Lung (tissue), 12 donors: Measurements from ENCODE around the gene TNFRSF12A. TPM values are rescaled to one million over a fixed set of nuclear protein-coding genes. Genes with fewer than 3 reads are reported as not detected.
A peak's percentile ranks its signal among the peaks of the same experiment; 100 is the strongest.

Source experiments
- ATAC-seq: fragments of 200-7000 bp; cut with Tn5 transposase; one replicate; pipeline ENCODE4 v1.9.1; 2020; ENCODE audit warnings: moderate number of reproducible peaks; ENCODE audit not compliant: insufficient read depth, low FRiP score
- DNase-seq, 3 donors: peaks; one replicate each; pipeline ENCODE4 v3.0.0-alpha.2; 2013 to 2017
- H3K27ac ChIP-seq, 2 donors: one replicate each; pipeline ENCODE4 v1.5.1; 2013; ENCODE audit warnings: mild to moderate bottlenecking in 2 of 2, moderate library complexity in 2 of 2, control low read depth in 1 of 2, inconsistent platforms in 1 of 2, low read depth in 1 of 2, low read length in 1 of 2
- H3K27me3 ChIP-seq, 3 donors: one replicate each; pipeline ENCODE4 v1.5.1; 2013; ENCODE audit warnings: low read length in 2 of 3; ENCODE audit not compliant: control insufficient read depth in 3 of 3, insufficient read depth in 3 of 3
- H3K36me3 ChIP-seq, 4 donors: one replicate each; pipeline ENCODE4 v1.5.1; 2013; ENCODE audit warnings: low read length in 4 of 4, mild to moderate bottlenecking in 1 of 4, moderate library complexity in 1 of 4; ENCODE audit not compliant: control insufficient read depth in 4 of 4, insufficient read depth in 4 of 4
- H3K4me1 ChIP-seq, 5 donors: one replicate each; pipeline ENCODE4 v1.5.1; 2013; ENCODE audit warnings: low read length in 5 of 5, mild to moderate bottlenecking in 2 of 5, moderate library complexity in 1 of 5; ENCODE audit not compliant: control insufficient read depth in 5 of 5, insufficient read depth in 5 of 5
- H3K4me3 ChIP-seq: one replicate; pipeline ENCODE4 v1.5.1; 2013; ENCODE audit warnings: mild to moderate bottlenecking, control low read depth, moderate library complexity
- H3K9ac ChIP-seq, 2 donors: one replicate each; pipeline ENCODE4 v1.5.1; 2013; ENCODE audit warnings: low read length in 2 of 2, control low read depth in 1 of 2; ENCODE audit not compliant: insufficient read depth in 1 of 2
- H3K9me3 ChIP-seq, 4 donors: one replicate each; pipeline ENCODE4 v1.5.1; 2013; ENCODE audit warnings: low read length in 3 of 4, mild to moderate bottlenecking in 1 of 4, moderate library complexity in 1 of 4; ENCODE audit not compliant: control insufficient read depth in 4 of 4, insufficient read depth in 3 of 4
- WGBS, 2 donors: extraction: QIAGEN DNeasy Blood & Tissue Kit; methylation state at CpG; one replicate each; pipeline ENCODE4 v1.1.7; 2013; 5-methylcytosine and 5-hydroxymethylcytosine counted together
- polyA plus RNA-seq, 2 donors: library from polyadenylated mRNA; stranded (reverse); fragments of 200-250 nt; gene quantifications; one replicate each; pipeline ENCODE4 v1.2.1, GENCODE V29; 2013
- total RNA-seq, 2 donors: library from RNA; depleted of rRNA in 1 of 2; stranded (reverse); fragments of >200 nt in 1 of 2; gene quantifications; one replicate each; pipeline ENCODE4 v1.2.1, GENCODE V29; 2014 to 2021
- TF ChIP-seq, protein P1 (sequence below): IDR thresholded peaks from 2 replicates; pipeline ENCODE4 v1.5.1; 2012; ENCODE audit warnings: mild to moderate bottlenecking; ENCODE audit errors: control extremely low read depth, extremely low read depth
- donor health status: control.
- donor health status: control.
- donor health status: Bipolar disorder and iron deficiency.
- donor health status: healthy.
- donor health status: DM: yes; HTN: yes; CAD: no.

TNFRSF12A gene
- total and polyA plus RNA-seq, 4 donors = 19.1 to 192 (median 119) TPM

DNA sequence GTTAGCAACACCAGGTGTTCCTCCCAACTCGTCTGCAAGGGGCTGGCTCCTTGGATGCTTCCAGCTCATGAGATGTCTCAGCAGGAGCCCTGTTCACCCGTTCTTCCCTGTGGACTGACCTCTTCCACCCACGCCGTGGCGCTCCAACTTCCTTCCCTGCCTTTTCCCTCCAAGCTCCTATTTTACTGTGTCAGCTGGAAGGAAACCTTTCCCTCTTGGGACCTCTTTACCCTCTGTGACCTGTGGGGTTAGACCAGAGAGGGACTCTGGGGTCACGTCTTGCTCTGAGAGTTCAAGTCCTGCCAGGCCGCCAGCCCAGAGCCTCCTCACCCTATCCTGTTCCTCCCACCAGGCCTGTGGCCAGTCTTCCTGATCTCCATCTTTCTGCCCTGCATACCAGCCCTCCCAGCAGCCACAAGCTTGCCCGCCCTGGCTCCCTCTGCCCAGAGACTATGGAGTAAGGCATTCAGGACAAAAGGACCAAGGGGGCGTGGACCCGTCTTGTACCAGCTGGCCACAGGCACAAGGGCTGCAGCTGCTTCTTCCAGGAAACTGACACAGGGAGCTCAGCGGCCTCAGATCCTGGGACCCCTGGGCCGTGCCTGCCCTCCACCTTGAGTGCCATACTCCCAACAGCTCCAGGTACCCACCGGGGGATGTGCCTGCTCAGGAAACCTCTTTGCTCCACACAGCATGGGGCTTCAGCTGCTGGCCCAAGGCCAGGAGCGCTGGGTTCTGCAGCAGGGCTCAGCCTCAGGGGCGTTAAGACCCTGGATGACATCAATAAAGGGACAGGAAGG is 48.0 kb upstream of the TNFRSF12A start:
- DNase-seq = no peak
- peaks cover 4 to 11% (median 6%) of the 10 kb centered on the region in 3 donors for H3K27me3 ChIP-seq
- 81 to 86% methylated on average over 15 of the region's 15 CpGs for WGBS, 2 donors

DNA sequence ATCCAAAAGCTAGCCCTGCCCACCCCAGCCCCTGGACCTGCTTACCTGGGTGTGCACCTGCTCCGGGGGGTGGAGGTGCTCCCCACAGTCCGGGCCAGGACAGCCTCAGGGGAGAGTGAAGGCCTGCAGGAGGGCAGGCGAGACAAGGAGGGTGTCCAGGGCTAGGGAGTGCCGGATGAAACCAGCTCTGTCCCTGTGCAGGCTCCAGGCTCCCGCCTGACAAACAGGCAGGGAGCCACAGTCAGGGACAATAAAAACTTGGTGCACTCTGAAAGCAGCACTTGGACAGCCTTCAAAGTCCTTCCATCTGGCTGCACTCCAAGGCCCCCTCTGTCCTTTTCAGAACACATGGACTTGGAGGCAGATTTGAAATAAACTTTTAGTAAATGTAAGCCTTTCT is 47.1 kb upstream of the TNFRSF12A start:
- TF ChIP-seq, protein P1, sequence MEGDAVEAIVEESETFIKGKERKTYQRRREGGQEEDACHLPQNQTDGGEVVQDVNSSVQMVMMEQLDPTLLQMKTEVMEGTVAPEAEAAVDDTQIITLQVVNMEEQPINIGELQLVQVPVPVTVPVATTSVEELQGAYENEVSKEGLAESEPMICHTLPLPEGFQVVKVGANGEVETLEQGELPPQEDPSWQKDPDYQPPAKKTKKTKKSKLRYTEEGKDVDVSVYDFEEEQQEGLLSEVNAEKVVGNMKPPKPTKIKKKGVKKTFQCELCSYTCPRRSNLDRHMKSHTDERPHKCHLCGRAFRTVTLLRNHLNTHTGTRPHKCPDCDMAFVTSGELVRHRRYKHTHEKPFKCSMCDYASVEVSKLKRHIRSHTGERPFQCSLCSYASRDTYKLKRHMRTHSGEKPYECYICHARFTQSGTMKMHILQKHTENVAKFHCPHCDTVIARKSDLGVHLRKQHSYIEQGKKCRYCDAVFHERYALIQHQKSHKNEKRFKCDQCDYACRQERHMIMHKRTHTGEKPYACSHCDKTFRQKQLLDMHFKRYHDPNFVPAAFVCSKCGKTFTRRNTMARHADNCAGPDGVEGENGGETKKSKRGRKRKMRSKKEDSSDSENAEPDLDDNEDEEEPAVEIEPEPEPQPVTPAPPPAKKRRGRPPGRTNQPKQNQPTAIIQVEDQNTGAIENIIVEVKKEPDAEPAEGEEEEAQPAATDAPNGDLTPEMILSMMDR = no peak
- H3K9me3 ChIP-seq = no peaks in the 10 kb centered on the region
- H3K27me3 ChIP-seq = peaks cover 0 to 5% (median 3%) of the 10 kb centered on the region in 3 donors
- no peaks in the 10 kb centered on the region for H3K36me3 ChIP-seq
- H3K4me1 ChIP-seq = peaks cover 0 to 43% (median 10%) of the 10 kb centered on the region in 5 donors
- no peak overlapping the region for H3K27ac ChIP-seq
- 87 to 92% methylated on average over 5 of the region's 5 CpGs for WGBS, 2 donors
- no peak overlapping the region for H3K9ac ChIP-seq
- no peak overlapping the region for H3K4me3 ChIP-seq
- DNase-seq (peak; percentile 87 to 94 (median 89)), ATAC-seq (no peak)

More for the DNA sequence above, 48.0 kb upstream of the TNFRSF12A start:
- peaks cover 0 to 43% (median 3%) of the 10 kb centered on the region in 5 donors for H3K4me1 ChIP-seq
- no peak overlapping the region for H3K4me3 ChIP-seq
- no peak for ATAC-seq
- H3K9me3 ChIP-seq = no peaks in the 10 kb centered on the region
- H3K36me3 ChIP-seq = no peaks in the 10 kb centered on the region
- TF ChIP-seq, protein P1 = no peak
- H3K9ac ChIP-seq = no peak overlapping the region
- H3K27ac ChIP-seq = no peak overlapping the region

DNA sequence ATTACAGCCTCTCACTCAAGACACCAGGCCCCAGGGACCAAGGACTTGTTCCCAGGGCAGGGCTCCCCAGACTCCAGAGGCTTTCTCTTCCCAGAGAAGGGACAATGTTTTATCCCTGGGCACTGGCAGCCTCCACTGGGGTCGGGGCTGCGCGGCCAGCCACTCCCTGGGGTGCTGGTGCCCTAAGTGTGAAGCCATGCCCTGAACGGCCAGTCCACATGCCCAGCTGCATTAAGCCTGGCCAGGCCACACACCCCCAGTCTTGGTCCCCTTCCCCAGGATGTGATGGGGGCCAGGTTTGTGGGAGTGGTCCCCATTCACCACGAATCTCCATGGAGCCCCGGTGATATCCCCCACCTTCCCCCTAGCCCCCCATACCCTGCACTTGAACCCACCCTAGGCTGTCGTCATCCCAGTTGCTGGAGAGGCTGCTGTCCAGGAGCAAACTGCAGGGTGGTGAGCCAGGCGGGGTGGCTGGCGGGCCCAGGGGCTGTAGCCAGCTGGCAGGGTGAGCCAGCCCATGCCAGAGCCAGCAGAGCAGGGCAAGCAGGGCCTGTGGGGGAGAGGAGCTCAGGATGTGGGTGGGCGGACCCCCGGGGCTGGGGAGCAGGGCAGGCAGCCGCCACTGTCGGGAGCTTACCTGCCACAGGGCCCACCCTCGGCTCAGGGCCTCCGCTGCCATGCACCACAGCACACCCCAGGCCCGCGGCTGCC is 46.4 kb upstream of the TNFRSF12A start:
- DNase-seq (no peak), ATAC-seq (no peak)
- no peak overlapping the region for H3K4me3 ChIP-seq
- no peaks in the 10 kb centered on the region for H3K27me3 ChIP-seq
- TF ChIP-seq, protein P1 = no peak
- 91 to 95% methylated on average over 17 of the region's 17 CpGs for WGBS, 2 donors
- no peaks in the 10 kb centered on the region for H3K9me3 ChIP-seq
- H3K9ac ChIP-seq = no peak overlapping the region
- H3K4me1 ChIP-seq = peaks cover 0 to 40% (median 8%) of the 10 kb centered on the region in 5 donors
- H3K36me3 ChIP-seq = no peaks in the 10 kb centered on the region
- no peak overlapping the region for H3K27ac ChIP-seq
